ENCODE data around the gene KCNK1.

The KCNK1 gene

GRCh38 chr1:233613252-233614172, at the start of gene KCNK1:
Gene KCNK1, plus strand, starts transcription at chr1:233614106. Its CDS starts 66 bp downstream, at chr1:233614172.
- no peak for DNase-seq (ENCODE audit: low read depth in 3 of 3, low spot score in 1 of 3)

GRCh38 chr1:233565313-233565712, 48.6 kb upstream of the KCNK1 start:
- DNase-seq (ENCODE audit: low read depth in 3 of 3, low spot score in 1 of 3) = no peak

- no peak for DNase-seq (ENCODE audit: low read depth in 3 of 3, low spot score in 1 of 3)
Measured at GRCh38 chr1:233566886-233567285, 47.0 kb upstream of the KCNK1 start.

GRCh38 chr1:233569636-233570035, 44.3 kb upstream of the KCNK1 start:
- no peak for DNase-seq (ENCODE audit: low read depth in 3 of 3, low spot score in 1 of 3)

- DNase-seq (ENCODE audit: low read depth in 3 of 3, low spot score in 1 of 3) = no peak
Measured at GRCh38 chr1:233570216-233570615, 43.7 kb upstream of the KCNK1 start.

GRCh38 chr1:233570706-233571105, 43.2 kb upstream of the KCNK1 start:
- no peak for DNase-seq (ENCODE audit: low read depth in 3 of 3, low spot score in 1 of 3)

GRCh38 chr1:233572896-233573295, 41.0 kb upstream of the KCNK1 start:
- DNase-seq (ENCODE audit: low read depth in 3 of 3, low spot score in 1 of 3) = no peak

GRCh38 chr1:233575450-233575849, 38.5 kb upstream of the KCNK1 start:
- DNase-seq (ENCODE audit: low read depth in 3 of 3, low spot score in 1 of 3) = no peak

GRCh38 chr1:233582439-233582838, 31.5 kb upstream of the KCNK1 start:
- no peak for DNase-seq (ENCODE audit: low read depth in 3 of 3, low spot score in 1 of 3)

- no peak for DNase-seq (ENCODE audit: low read depth in 3 of 3, low spot score in 1 of 3)
Measured at GRCh38 chr1:233584376-233584775, 29.5 kb upstream of the KCNK1 start.

- DNase-seq (ENCODE audit: low read depth in 3 of 3, low spot score in 1 of 3) = no peak
Measured at GRCh38 chr1:233584931-233585330, 29.0 kb upstream of the KCNK1 start.

GRCh38 chr1:233586301-233586700, 27.6 kb upstream of the KCNK1 start:
- DNase-seq (ENCODE audit: low read depth in 3 of 3, low spot score in 1 of 3) = no peak

GRCh38 chr1:233587196-233587595, 26.7 kb upstream of the KCNK1 start:
- DNase-seq (ENCODE audit: low read depth in 3 of 3, low spot score in 1 of 3) = no peak

GRCh38 chr1:233587958-233588799, 25.7 kb upstream of the KCNK1 start:
- no peak for DNase-seq (ENCODE audit: low read depth in 3 of 3, low spot score in 1 of 3)

GRCh38 chr1:233597489-233597901, 16.4 kb upstream of the KCNK1 start:
- DNase-seq (ENCODE audit: low read depth in 3 of 3, low spot score in 1 of 3) = no peak

GRCh38 chr1:233598891-233599541, 14.9 kb upstream of the KCNK1 start:
- no peak for DNase-seq (ENCODE audit: low read depth in 3 of 3, low spot score in 1 of 3)

GRCh38 chr1:233599542-233600073, 14.3 kb upstream of the KCNK1 start:
- no peak for DNase-seq (ENCODE audit: low read depth in 3 of 3, low spot score in 1 of 3)

- DNase-seq (ENCODE audit: low read depth in 3 of 3, low spot score in 1 of 3) = no peak
Measured at GRCh38 chr1:233600488-233600887, 13.4 kb upstream of the KCNK1 start.

GRCh38 chr1:233603478-233603877, 10.4 kb upstream of the KCNK1 start:
- DNase-seq (ENCODE audit: low read depth in 3 of 3, low spot score in 1 of 3) = no peak

- DNase-seq (ENCODE audit: low read depth in 3 of 3, low spot score in 1 of 3) = no peak
Measured at GRCh38 chr1:233605205-233605604, 8.7 kb upstream of the KCNK1 start.

- DNase-seq (ENCODE audit: low read depth in 3 of 3, low spot score in 1 of 3) = no peak
Measured at GRCh38 chr1:233606813-233607212, 7.1 kb upstream of the KCNK1 start.

Data from stimulated activated CD4-positive, alpha-beta T cell treated with anti-CD3 and anti-CD28 coated beads, TNF-alpha, amount 100 ng/mL, for 1 hour (primary cell).